NCI-H187 treated with DMSO at 0.1 percent for 48 hours (cell line): Measurements from ENCODE around the gene KAT8.

Experiments used
- DNase-seq: peaks from one replicate; lab custom pipeline; 2025; lab: John Stamatoyannopoulos, UW

Gene KAT8

DNA sequence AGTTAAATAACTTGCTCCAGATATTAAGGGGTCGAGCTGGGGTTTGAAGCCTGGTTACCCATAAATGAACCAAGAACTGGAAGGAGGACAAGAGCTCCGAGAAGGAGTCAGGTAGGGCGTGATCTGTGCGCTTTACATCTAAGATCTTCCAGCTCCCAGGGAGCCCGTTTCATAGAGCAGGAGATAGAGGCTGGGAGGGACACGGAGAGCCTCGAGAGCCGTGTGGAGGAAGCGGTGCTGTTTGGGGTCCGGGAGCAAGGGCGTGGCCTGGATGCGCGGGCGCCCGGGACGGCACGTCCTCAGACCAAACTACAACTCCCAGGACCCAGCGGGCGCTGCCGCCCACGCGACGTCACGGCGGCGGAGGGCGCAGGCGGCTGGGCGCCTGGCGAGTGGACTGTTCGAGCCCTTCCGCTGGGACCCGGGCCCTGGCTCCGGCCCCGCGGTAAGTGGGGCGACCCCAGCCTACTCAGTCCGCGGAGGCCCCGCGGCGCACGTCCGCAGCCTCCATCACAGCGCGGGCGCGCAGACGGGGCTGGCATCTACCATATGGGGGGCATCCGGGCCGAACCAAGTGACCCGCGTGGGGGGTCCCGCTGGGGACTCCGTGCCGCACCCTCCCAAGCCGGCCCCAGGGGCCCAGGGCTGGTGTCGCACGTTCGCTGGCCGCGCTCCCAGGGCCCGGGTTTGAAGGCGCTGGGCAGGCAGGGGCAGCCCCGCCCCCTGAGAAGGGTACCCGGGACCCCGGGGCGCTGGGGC is 9.2 kb upstream of the KAT8 start, which contains the start of gene BCKDK:
BCKDK (plus strand) TSS at position 352 of the 759 bp plus-strand sequence. CDS start 838 bp downstream, outside the sequence.
- DNase-seq = no peak

DNA sequence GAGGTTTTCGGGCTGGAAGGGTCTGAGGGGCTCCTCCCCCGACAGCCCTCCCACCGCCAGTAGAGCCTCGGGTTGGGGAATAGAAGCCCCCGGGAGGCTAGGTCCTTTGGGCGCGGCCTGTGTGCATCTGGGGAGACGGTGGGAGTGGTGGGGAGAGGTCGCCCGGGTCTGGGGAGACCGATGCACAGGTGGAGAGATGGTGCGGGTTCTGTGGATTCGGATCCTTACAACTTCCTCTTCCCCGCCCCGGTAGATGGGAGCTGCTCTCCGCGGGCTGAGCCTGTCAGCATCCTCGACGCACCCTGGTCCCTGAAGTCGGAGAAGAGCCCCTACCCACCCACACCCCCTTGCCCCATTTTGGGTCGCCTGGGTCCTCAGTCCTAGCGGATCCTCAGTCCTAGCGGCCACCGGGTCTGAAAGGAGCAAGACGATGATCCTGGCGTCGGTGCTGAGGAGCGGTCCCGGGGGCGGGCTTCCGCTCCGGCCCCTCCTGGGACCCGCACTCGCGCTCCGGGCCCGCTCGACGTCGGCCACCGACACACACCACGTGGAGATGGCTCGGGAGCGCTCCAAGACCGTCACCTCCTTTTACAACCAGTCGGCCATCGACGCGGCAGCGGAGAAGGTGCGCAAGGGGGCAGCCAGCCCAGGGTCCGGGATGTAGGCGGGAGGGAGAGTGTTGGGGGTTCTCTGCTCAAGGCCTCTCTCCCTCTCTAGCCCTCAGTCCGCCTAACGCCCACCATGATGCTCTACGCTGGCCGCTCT is 8.5 kb upstream of the KAT8 start:
- DNase-seq = no peak

DNA sequence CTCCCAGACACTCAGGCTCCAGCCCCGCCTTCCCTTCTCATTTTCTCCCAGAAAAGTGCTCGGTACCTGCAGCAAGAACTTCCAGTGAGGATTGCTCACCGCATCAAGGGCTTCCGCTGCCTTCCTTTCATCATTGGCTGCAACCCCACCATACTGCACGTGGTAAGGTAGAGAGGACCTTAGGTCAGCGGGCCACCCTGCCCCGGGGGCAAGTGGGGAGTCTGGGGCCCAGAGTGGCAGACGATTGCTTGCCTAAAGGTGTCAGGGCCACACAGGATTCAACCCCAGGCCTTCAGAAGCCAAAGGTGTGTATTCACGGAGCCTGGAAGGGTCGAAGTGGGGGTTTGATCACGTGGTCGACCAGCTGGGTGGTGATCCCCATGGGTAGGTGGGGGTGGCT is 7.8 kb upstream of the KAT8 start:
- no peak for DNase-seq

DNA sequence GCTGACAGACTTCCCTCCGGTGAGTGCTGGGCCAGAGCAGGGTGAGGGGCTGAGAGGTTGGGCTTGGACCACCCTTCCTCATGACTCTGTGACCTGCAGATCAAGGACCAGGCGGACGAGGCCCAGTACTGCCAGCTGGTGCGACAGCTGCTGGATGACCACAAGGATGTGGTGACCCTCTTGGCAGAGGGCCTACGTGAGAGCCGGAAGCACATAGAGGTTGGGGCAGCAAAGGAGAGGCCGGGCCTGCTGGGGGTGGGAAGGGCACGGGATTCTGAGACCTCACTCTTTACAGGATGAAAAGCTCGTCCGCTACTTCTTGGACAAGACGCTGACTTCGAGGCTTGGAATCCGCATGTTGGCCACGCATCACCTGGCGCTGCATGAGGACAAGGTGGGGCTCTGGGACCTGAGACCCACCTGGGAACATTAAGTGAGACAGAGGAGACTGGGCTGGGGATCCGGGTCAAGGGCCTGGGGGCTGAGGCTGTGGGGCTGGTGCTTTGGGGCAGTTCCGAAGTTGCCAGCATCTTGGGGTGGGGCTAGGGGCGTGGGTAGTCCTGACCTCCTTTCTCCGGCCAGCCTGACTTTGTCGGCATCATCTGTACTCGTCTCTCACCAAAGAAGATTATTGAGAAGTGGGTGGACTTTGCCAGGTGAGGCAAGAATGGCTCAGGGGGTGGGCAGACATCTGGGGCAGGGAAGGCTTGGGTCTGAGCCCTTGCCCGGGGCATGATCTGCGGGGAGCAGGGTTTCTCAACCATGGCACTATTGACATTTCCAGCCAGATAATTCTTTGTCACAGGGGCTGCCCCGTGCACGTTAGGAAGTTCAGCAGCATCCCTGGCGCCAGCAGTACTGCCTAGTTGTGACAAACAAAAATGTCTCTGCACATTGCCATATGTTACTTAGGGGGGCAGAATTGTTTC is 7.1 kb upstream of the KAT8 start:
- no peak for DNase-seq

DNA sequence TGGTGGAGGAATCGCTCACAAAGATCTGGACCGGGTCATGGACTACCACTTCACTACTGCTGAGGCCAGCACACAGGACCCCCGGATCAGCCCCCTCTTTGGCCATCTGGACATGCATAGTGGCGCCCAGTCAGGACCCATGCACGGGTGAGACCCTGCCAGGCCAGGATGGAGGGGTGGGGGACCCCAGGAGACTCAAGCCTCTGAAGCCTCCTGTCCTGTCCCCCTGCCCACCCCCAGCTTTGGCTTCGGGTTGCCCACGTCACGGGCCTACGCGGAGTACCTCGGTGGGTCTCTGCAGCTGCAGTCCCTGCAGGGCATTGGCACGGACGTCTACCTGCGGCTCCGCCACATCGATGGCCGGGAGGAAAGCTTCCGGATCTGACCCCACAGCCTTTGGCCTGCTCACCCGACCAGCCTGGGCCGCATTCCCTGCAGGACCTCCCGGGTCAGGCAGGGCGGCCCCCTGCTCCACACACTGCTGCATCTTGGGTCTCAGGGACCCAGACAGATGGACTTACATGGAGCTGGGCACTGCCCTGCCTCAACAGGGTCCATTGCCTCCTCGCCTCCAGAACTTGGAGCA is 5.5 kb upstream of the KAT8 start:
- DNase-seq = no peak

DNA sequence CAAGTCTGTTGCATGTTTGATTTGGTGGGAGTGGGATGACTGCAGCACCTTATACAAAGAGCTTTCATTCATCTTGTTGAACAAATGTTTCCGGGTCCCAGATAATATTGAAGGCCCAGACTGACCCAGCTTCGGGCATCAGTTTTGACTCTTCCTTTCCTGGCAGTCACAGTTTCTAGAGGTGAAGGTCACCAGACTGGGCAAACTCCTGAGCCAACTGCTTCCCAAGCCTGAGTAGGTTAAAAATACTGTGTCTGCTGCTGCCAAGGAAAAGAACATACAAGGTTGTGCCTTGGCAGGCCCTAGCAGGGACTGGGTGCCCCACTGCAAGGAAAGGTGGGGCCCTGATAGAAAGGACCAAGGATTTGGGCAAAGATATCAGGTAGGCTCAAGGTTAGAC is 4.8 kb upstream of the KAT8 start:
- no peak for DNase-seq

DNA sequence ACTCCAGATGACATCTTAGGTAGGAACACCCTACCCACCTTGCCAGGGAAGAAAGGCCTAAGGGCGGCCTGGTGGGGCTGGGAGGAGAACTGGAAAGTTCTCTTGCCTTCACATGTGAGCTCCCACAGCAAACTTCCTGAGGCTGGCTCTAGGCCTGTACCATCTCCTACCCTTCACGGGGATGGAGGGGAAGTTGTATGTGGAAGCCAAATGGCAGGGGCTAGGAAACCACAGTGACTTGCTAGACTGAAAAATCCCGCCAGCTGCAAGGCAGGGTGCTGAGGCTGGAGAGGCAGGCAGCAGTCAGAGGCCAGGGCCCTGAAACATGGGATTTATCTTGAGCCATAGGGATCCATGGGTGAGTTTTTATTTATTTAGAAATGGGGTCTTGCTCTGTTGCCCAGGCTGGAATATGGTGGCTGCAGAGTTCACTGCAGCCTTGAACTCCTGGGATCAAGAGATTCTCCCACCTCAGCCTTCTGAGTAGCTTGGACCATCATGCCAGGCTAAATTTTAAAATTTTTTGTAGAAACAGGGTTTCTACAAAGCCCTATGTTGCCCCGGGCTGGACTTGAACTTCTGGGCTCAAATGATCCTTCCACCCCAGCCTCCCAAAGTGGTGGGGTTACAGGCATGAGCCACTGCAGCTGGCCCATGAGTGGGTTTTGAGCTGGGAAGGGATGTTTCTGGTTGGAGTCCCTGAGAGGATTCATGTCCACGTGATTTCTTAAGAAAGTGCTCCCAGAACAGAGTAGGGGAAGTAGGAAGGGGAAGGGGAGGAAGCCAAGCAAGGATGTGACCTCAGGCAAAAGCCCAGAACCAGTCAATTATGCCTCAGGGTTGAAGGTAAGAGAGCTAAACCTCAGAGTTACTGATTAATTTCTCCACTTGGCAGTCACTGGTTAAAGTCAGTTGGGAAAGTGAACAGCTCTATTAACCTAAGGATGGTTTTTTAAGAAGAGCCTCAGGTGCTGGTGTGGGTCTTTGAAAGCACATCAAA is 4.0 kb upstream of the KAT8 start:
- no peak for DNase-seq

DNA sequence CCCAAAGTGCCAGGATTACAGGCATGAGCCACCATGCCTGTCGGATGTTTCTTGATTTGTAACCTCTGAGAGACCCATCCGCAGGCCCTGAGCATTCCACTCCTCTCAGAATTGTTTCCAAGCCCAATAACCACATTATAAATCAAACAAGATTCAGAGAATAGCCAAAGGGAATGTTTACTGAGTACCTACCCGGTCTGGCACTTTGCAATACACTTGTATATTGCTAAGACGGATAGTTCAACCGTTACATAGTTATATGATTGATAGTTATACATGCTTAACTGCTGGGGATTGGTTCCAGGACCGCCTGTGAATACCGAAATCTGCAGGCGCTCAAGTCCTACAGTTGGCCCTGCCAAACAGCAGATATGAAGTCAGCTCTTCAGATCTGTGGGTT is 3.0 kb upstream of the KAT8 start:
- DNase-seq = no peak

DNA sequence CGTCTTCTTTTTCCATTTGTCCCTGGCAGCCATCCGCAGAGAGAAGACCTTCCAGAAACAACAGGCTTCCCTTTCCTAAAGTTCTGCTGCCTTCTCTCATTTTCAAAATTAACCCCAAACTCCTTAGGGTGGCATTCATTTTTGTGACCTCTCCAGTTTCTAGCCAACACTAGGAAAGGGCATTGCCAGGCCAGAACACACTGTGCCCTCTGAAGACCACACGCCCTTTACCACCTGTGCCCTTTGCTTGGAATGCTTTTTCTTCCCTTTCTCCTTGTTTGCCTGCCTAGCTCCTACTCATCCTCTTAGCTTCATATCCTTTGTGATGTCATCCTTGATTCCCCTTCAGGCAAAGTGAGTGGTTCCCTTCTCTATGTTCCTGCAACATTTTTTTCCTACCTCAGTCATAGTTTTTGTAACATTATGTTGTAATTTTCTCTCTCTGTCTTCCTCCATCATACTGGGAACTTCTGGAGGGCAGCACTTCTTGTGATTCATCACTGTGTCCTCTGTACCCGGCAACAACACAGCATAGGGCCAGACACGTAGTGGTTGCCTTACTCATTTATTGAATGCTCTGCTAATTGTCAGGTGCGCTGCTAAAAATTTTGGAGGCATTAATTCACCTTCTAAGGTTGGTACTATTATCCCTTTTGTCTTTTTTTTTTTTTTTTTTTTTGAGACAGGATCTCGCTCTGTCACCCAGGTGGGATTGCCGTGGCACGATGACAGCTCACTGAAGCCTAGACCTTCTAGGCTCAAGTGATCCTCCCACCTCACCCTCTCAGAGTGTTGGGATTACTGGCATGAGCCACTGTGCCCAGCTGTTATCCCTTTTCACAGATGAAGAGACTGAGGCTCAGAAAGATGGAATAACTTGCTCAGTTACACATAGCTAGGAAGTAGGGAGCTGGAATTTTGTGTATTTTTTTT is 1.0 kb downstream of the KAT8 start:
- no peak for DNase-seq

DNA sequence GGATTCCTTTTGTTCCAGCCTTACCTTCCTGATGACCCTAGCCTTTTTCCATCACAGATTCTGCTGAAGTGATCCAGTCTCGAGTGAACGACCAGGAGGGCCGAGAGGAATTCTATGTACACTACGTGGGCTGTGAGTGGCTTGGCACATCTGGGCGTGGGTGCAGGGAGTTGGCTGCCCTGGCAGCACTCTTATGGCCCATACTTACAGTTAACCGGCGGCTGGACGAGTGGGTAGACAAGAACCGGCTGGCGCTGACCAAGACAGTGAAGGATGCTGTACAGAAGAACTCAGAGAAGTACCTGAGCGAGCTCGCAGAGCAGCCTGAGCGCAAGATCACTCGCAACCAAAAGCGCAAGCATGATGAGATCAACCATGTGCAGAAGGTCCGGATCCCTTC is 2.7 kb downstream of the KAT8 start:
- no peak for DNase-seq

DNA sequence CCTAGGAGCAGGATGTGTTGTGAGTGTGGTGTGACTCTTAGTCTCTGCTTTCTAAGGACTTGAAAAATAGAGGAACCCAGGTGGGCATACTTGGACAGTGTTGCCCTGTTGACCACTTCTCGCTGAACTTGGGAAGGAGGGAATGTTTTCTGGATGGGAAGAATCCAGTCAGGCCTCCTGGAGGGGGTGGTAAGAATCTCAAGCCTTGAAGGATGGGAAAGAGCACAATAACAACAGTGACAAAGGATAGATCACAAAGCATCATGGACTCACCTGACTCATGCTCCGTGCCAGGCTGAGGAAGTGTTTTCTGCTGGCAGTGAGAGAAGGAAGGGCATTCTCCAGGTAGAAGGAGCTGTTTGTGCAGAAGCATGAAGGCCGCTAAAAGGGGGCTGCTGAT is 8.4 kb downstream of the KAT8 start:
- DNase-seq = no peak

DNA sequence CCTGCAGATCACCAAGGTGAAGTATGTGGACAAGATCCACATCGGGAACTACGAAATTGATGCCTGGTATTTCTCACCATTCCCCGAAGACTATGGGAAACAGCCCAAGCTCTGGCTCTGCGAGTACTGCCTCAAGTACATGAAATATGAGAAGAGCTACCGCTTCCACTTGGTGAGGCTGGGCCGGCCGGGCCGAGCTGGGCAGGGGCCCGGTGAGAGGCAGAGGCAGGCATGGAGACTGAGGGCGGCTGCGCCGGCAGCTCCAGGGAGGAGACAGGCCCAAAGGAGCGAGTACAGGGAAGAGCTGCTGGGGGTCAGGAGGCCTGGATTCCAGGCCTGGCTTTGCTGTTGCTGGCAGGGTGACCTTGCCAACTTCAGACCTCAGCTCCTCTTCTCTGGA is 9.7 kb downstream of the KAT8 start:
- no peak for DNase-seq

DNA sequence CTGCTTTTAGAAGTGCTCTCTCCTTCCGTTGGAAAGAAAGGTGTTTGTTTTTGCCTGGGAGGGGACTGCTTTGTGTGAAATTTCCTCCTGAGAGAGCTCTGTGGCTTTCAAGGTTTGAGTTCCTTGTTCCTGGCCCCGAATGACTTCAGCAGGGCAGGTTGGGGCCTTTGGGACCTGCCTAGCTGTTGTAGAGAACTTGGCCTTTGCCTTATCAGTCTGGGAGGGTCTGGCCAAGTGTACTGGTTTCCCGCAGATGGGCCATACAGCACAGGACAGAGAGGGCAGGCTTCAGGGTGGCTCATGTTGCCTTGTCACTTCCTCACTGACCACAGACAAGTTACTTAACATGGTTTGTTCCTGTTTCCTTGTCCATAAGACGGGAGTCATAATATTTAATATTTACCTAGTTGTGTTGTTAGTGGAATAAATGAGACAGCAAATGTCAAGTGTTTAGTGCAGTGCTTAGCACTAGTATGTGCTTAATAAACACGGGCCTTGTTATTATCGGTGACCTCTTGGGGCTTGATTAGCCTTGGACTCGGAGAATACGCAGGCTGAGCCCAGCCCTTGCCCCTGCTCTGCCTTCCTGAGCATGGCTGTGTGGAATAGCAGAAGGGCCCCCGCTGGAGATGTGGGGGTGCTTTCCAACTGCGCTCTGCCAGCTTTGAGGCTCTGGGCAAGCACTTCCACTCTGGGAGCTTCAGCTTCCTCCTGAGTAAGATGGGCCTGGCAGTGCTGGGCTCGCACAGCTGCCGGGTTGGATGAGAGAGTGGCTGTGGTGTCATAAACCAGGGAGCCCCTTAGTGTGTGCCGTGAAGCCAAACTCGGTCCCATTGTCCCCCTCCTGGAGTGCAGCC is 11.5 kb downstream of the KAT8 start:
- no peak for DNase-seq

DNA sequence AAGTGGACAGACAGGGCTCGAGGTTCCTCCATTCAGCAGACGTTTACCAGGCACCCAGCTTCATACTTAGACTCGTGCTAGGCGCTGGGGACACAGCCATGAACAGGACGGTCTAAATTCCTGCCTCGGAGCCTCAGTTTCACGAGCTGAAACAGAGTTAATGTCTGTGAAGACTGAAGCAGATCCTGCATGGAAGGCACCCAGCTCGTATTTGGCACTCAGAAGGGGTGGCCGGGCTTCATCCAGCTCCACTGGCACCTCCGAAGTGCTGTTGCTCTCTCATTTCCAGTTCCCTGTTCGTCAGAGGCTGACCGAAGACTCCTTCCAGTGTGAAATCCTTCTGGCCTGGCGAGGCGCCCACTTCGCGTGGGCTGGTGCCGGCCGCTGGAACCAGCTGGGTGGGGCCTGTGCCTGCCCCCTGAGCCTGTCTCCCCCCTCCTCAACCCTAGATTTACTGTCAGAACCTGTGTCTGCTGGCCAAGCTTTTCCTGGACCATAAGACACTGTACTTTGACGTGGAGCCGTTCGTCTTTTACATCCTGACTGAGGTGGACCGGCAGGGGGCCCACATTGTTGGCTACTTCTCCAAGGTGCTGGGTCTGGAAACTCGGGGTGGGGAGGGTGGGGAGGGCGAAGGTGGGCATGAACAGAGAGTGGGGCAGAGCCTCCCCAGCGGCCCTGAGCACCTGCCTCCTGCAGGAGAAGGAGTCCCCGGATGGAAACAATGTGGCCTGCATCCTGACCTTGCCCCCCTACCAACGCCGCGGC is 12.3 kb downstream of the KAT8 start:
- no peak for DNase-seq

DNA sequence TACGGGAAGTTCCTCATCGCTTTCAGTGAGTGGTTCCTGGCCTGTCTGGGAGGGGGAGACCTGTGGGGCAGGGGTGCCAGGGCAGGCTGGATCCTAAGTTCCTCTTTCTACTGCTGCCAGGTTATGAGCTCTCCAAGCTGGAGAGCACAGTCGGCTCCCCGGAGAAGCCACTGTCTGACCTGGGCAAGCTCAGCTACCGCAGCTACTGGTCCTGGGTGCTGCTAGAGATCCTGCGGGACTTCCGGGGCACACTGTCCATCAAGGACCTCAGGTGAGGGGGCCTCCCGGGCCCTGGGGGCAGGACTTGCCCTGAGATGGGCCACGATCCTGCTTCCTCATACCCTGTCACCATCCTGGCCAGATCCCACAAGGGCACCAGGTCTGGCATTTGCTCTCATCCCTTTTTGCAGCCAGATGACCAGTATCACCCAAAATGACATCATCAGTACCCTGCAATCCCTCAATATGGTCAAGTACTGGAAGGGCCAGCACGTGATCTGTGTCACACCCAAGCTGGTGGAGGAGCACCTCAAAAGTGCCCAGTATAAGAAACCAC is 12.9 kb downstream of the KAT8 start:
- DNase-seq = no peak

DNA sequence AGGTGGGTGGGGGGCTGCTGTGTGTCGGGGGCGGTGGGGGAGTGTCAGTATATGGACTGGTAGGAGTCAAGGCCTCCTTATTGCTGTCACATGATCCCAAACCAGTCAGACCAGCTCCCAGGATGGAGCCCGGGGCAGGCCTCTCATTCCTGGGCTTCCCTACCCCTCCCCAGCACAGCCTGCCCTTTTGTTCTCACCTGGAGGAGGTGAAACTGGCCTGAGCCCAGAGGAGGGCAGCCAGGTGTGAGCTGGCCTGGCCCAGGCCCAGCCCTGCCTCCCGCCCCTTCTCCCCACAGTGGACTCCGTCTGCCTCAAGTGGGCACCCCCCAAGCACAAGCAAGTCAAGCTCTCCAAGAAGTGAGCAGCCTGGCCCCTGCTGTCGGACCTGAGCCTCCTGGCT is 13.4 kb downstream of the KAT8 start:
- no peak for DNase-seq

DNA sequence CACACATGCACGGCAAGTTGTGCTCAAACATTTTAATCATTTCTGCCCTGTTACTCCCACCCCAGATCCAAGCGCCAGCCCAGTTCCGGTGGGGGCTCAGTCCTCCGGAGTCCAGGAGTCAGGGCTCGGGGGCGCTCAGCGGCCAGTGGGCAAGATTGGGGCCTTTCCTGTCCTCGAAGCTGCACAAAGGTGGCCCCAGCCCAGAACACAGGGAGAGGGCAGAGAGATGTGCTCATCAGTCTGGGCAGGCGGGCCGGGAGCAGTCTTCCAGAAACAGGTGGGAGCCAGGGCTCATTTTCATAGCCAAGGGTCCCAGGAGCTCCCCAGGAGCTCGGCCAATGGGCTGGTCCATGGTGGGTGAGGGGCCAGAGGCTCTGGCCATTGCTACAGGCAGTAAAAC is 14.0 kb downstream of the KAT8 start:
- no peak for DNase-seq

DNA sequence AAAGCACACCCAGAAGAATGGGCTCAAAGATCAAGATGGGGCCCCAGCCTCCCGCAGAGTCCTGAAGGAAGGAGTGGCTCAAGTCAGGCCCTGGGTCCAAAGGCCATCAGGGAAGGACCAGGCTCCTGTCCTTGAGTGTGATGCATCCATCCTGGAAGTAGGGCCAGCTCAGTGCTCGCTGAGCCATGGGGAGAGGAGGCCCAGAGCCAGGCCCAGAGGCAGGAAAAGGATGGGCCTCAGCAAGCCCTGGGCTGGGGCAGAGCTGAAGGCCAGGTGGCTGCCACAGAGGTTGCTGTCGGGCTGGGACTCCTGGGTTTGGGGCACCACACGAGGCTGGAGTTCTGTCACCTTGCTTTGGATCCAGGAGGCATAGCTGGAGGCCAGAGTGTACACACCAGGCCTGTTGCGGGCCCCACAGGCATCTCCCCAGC is 14.4 kb downstream of the KAT8 start:
- DNase-seq = no peak
